GM12801 (cell line): Measurements from ENCODE around the gene CLCNKB.

ENCODE experiments used
- TF ChIP-seq, protein P1 (sequence below): IDR thresholded peaks from one replicate; pipeline ENCODE4 v1.5.1; 2011; ENCODE audit warnings: control low read depth; ENCODE audit not compliant: insufficient read length; ENCODE audit errors: extremely low read depth

CLCNKB gene

DNA sequence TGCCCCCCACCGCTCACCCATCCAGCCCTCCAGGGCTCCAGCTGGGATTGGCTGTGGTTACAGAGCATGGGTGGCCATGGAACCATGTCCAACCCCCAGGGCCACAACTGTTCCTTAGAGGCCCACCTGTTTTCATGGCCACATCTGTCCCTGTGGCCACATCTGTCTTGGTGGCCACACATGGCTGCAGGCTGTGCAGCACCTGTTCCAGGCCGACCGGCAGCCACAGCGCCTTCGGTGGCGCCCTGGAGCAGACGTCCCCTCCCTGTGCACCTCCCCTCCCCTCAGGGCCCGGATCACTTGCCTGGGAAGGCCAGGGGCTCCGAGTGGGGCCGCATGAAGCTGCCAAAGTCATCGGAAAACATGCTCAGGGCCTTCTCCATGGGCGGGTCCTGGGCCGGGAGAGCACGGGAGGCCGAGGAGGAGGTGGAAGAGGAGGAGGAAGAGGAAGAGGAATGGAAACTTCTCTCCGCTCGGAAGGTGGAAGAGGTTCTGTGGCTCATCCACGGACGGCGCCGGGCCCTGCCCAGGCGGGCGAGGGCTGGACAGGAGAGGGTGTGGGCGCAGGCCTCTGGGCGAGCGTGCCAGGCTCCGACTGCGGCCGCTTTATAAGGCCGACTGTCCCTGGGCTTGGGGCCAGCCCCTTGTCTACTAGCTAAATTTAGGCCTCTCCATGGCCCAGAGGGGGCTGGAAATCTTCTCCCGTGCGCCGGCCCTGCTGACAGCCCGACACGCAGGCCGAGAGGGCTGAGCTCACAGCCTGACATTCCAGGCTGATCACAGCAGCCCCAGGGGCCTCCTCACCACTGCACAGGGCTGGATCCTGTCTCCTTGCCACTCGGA is 25.9 kb upstream of the CLCNKB start, which contains the start of gene HSPB7:
Gene HSPB7 (minus strand): TSS at position 583 of the 843 bp plus-strand sequence. CDS start 80 bp downstream, at position 503.
- TF ChIP-seq, protein P1, sequence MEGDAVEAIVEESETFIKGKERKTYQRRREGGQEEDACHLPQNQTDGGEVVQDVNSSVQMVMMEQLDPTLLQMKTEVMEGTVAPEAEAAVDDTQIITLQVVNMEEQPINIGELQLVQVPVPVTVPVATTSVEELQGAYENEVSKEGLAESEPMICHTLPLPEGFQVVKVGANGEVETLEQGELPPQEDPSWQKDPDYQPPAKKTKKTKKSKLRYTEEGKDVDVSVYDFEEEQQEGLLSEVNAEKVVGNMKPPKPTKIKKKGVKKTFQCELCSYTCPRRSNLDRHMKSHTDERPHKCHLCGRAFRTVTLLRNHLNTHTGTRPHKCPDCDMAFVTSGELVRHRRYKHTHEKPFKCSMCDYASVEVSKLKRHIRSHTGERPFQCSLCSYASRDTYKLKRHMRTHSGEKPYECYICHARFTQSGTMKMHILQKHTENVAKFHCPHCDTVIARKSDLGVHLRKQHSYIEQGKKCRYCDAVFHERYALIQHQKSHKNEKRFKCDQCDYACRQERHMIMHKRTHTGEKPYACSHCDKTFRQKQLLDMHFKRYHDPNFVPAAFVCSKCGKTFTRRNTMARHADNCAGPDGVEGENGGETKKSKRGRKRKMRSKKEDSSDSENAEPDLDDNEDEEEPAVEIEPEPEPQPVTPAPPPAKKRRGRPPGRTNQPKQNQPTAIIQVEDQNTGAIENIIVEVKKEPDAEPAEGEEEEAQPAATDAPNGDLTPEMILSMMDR: no peak

DNA sequence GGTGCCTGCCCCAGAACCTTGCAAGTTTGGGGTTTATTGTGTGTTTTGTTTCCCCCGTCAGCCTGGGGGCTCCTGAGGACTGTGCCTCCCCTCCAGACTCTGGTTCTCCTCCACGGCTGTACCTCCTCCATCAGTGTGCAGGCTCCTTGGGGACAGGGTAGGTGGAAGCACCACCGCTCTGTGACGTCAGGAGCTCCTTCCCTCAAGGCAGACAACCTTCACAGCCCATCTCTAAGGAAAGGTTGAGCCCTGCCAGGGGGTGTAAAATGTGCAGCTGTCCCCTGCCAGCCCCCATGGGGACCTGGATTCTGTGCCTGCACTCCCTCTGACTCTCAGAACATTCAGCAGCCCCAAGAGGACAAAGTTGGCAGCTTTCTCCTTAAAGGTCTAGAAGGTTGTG is 25.3 kb upstream of the CLCNKB start:
- TF ChIP-seq, protein P1: no peak

DNA sequence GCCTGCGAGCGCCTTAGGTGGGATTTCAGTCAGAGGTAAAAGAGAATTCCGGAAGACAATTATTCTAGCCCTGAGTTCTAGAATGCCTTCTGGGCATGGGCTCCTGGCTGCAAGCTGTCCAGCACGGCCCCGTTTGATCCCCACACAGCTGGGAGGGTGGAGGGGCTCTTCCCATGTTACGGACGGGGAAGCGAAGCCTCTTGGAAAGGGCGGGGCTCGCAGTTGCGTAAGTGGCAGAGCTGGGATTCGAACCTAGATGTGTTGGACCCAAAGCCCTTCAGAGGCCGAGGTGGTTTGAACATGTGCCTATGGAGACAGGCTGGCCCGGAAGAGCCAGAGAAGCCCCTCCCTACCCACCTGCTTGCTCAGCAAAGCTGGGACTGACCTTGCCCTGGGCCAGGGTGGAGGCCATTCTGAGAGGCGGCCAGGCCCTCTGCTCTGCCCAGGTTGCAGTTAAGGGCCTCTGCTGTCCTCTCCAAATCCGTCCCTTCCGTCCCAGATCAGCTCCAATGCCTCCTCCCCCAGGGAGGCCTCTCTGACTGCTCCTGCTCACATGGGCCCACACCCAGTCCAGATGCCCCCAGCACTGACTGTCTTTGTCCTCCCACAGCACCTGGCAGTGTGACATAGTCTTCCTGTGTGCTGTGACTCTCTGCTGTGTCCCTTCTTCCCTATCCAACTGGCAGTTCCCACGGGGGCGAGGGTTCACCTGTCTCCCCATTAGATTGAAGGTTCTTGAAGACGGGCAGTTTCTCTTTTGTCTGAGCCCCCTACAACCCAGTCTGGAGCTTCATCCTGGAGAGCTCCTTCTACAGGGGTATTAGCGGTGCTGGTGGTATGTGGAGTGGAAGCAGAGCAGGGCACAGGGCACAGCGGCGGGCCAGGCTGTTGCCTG is 24.6 kb upstream of the CLCNKB start:
- TF ChIP-seq, protein P1: no peak

DNA sequence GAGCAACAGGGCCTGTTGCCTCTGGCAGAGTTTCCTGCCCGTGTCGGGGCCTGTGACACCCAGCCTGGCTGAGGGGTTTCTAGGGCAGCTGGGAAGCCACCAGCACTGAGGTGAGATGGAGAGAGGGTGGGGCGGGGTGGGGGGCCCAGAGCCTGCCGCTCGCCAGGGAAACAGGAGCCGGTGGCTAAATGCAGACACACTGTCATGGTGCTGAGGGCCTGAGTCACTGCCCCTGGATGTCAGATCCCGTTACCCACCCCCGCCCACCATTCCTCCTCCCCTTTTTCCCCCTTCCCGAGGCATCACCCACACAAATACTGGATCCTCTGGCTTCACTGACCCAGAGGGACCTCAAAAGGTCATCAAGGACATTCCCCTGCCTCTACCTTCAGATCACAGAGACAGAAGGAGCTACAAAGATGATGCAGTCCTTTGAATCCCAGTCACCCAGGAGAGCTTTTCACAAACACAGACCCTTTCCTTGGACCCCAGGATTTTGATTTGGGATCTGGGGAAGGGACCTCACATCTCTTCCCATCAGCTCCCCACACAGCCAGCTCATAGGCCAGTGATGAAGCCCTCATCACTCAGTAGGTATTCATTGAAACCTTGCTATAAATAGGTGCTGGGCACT is 23.8 kb upstream of the CLCNKB start:
- TF ChIP-seq, protein P1: no peak

DNA sequence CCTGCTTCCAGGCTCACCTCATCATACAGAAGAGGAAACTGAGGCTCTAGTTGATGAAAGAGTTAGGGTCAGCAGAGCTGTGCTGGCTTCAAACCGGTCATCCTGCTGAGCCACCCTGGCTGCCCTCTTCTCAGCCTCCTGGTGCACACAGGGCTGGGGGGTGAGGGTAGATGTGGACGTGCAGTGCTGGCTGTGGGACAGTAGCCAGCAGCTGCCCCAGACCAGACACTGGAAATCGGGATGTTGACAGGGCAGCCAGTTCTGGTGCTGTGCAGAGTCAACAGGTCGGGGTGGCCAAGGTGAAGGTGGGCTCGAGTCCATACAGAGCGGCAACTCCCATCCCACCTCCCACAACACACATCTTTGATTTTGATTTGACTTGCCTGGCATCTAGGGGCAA is 23.3 kb upstream of the CLCNKB start:
- TF ChIP-seq, protein P1: no peak

DNA sequence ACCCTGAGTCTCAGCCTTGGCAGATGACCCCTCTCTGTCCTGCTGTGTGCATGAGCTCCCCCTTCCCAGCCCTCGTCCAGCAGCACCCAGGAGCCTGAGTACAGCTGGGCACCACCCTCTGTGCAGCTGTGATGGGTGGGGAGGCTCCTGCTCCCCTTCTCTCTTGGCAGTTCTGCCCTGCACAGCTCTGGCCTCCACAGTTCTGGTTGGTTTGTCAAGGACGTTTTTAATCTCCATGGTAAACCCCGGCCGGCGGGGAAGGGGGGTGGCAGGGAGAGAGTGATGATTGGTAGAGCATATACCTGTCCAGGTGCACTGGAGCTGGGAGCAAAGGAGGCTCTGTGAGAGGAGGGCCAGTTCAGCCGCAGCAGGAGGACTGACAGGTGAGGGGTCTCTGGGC is 21.9 kb upstream of the CLCNKB start, which contains the start of gene CLCNKA:
Gene CLCNKA (plus strand): TSS at position 356 of the 400 bp plus-strand sequence. CDS start 584 bp downstream, outside the sequence.
- TF ChIP-seq, protein P1: no peak

DNA sequence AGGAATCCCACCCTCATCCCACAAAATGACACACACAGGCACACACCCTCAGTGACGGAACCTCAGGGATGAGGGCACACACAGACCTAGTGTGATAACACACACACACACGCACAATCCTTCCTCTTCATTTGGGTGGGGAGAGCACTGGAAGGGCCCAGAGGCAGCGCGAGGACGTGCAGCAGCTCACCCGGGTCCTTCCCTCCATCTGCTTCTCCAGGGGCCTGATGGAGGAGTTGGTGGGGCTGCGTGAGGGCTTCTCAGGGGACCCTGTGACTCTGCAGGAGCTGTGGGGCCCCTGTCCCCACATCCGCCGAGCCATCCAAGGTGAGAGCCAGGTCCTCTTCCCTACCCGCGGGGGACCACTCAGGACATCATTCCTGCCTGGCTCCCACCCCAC is 21.2 kb upstream of the CLCNKB start:
- TF ChIP-seq, protein P1: no peak
